Adrenal gland (tissue), 12 donors: Measurements from ENCODE around the gene IGDCC3. TPM values are rescaled to one million over a fixed set of nuclear protein-coding genes. Genes with fewer than 3 reads are reported as not detected.

Source experiments
- DNase-seq, 7 donors: peaks; one replicate each; pipeline ENCODE4 v3.0.0-alpha.2; 2019 to 2020
- H3K27ac ChIP-seq, 5 donors: fragments of 200-600 bp; sonication (generic) in 4 of 5; 1 replicate in 3 of 5; 2 replicates in 2 of 5; pipeline versions ENCODE4 v1.5.1 to v1.8.0; 2016 to 2020; ENCODE audit warnings: mild to moderate bottlenecking in 1 of 5
- H3K27me3 ChIP-seq: fragments of 200-600 bp; 2 replicates; pipeline ENCODE4 v1.8.0; 2021
- H3K36me3 ChIP-seq, 2 donors: fragments of 200-600 bp; replicated peaks in 1 of 2; 1 replicate in 1 of 2; 2 replicates in 1 of 2; pipeline versions ENCODE4 v1.5.1 to v1.8.0; 2018 to 2022
- H3K4me1 ChIP-seq, 2 donors: fragments of 200-600 bp; replicated peaks in 1 of 2; 1 replicate in 1 of 2; 2 replicates in 1 of 2; pipeline versions ENCODE4 v1.5.1 to v1.8.0; 2018 to 2021
- H3K4me3 ChIP-seq, 4 donors: fragments of 200-600 bp; sonication (generic) in 3 of 4; one replicate each; pipeline ENCODE4 v1.5.1; 2016 to 2018
- H3K9me3 ChIP-seq, 3 donors: fragments of 200-600 bp; sonication (generic) in 1 of 3; replicated peaks in 1 of 3; 1 replicate in 2 of 3; 2 replicates in 1 of 3; pipeline versions ENCODE4 v1.5.1 to v1.8.0; 2016 to 2021
- POLR2A ChIP-seq, 2 donors: fragments of 450-650 bp; IDR thresholded peaks; one replicate each; pipeline ENCODE4 v1.6.1; 2017; ENCODE audit warnings: antibody characterized with exemption in 2 of 2, mild to moderate bottlenecking in 2 of 2, moderate library complexity in 1 of 2
- WGBS, 4 donors: extraction: QIAGEN DNeasy Blood & Tissue Kit in 2 of 4; methylation state at CpG; one replicate each; pipeline versions ENCODE4 v1.1.5 to v1.1.7; 2013 to 2017; 5-methylcytosine and 5-hydroxymethylcytosine counted together
- intact Hi-C, 2 donors: fragments of 100-400 bp; cut with DNase I; formaldehyde crosslinking; loops; one replicate each; pipeline versions ENCODE4 v1.14.1 to v1.15.0; 2022 to 2023
- polyA plus RNA-seq, 3 donors: library from polyadenylated mRNA; stranded (reverse); fragments of 200-250 nt in 2 of 3; fragments of 350-450 nt in 1 of 3; fragmentation: Illumina TruSeq in 1 of 3; extraction: RNeasy Lipid Tissue Mini Kit (QIAGEN cat#74804) in 1 of 3; gene quantifications; one replicate each; pipeline ENCODE4 v1.2.3, GENCODE V29; 2013 to 2014
- total RNA-seq, 9 donors: library from RNA; depleted of rRNA in 4 of 9; stranded (reverse); fragments of >200 nt in 4 of 9; fragments of 120-200 nt in 1 of 9; fragmentation: NEBNext Ultra II Directional in 1 of 9; extraction: Animal tissue kit (Norgen Biotek cat#: 25700) in 1 of 9; gene quantifications; one replicate each; pipeline versions ENCODE4 v1.1.0 to v1.2.4, GENCODE V29; 2013 to 2023
- TF ChIP-seq, protein P1 (sequence below), 6 experiments: fragments of 450-650 bp in 4 of 6; fragments of 200-600 bp in 2 of 6; sonication (generic) in 1 of 6; IDR thresholded peaks; 1 replicate in 5 of 6; 2 replicates in 1 of 6; pipeline versions ENCODE4 v1.5.1 to v1.8.0; 2016 to 2021; ENCODE audit warnings: antibody characterized with exemption in 6 of 6, mild to moderate bottlenecking in 2 of 6, moderate library complexity in 1 of 6
- donor health status: healthy with polysubstance abuse.
- donor health status: Bipolar disorder and iron deficiency.
- donor health status: DM: yes; HTN: yes; CAD: no.
- donor health status: DM: no; HTN: no; CAD: no.
- donor health status: DM: no; HTN: no; CAD: no.
- donor health status: DM: yes; HTN: yes; CAD: no.

Gene IGDCC3
- total and polyA plus RNA-seq, 12 donors = 0.13 to 0.39 (median 0.29) TPM; not detected in 7

DNA sequence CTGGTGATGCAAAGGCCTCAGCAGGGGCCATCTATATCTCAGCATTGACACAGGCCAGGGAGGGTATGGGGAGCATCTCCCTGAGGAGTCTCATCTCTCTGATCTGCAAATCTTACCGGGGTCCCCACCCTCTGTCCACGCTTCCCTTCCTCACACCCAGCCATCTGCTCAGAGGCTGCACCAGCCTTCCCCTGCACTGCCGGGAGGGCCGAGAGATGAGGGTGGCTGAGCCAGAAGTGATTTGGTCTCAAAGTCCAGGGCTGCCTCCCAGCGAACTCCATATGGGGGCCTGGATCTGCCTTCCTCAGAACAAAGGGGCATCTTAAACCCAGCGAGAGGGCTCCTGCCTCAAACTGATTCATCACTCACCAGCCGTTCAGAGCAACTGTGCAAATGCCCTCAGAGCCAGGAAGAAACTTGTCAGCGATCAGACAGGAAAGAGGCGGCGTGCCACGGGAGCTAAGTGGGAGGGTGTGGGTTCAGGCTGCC, 4.6 kb downstream of the IGDCC3 start:
- H3K36me3 ChIP-seq = no peaks in the 10 kb centered on the region
- no peak overlapping the region for H3K4me3 ChIP-seq
- no peak for DNase-seq
- H3K27me3 ChIP-seq = peaks cover 7% of the 10 kb centered on the region
- H3K27ac ChIP-seq = no peak overlapping the region
- intact Hi-C loops = no loop called here
- peaks cover 3 to 8% of the 10 kb centered on the region in 2 donors for H3K4me1 ChIP-seq
- TF ChIP-seq, protein P1, sequence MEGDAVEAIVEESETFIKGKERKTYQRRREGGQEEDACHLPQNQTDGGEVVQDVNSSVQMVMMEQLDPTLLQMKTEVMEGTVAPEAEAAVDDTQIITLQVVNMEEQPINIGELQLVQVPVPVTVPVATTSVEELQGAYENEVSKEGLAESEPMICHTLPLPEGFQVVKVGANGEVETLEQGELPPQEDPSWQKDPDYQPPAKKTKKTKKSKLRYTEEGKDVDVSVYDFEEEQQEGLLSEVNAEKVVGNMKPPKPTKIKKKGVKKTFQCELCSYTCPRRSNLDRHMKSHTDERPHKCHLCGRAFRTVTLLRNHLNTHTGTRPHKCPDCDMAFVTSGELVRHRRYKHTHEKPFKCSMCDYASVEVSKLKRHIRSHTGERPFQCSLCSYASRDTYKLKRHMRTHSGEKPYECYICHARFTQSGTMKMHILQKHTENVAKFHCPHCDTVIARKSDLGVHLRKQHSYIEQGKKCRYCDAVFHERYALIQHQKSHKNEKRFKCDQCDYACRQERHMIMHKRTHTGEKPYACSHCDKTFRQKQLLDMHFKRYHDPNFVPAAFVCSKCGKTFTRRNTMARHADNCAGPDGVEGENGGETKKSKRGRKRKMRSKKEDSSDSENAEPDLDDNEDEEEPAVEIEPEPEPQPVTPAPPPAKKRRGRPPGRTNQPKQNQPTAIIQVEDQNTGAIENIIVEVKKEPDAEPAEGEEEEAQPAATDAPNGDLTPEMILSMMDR (IDR thresholded peaks at IDR 0.05) = no peak
- TF ChIP-seq POLR2A (IDR thresholded peaks at IDR 0.05) = no peak
- H3K9me3 ChIP-seq = no peaks in the 10 kb centered on the region
- 66 to 82% (median 71%) methylated on average over 8 to 11 of the region's 11 CpGs for WGBS, 4 donors

DNA sequence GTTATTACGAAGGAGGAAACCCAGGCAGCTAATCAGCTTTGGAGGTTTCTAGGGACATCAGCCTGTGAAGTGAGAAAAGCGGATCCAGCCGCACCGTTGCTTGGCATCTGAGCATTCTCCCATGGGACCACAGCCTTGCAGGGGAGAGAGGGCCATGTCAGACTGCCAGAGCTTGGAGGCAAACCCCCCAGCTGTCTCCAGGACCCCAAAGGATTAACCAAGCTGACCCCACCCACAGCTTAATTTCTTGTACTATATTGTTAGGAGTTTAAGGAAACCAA, 5.1 kb downstream of the IGDCC3 start:
- Histone ChIP-seq H3K9me3 (no peaks in the 10 kb centered on the region), H3K27ac (no peak overlapping the region), H3K36me3 (no peaks in the 10 kb centered on the region), H3K4me1 (peaks cover 0 to 8% of the 10 kb centered on the region in 2 donors), H3K4me3 (no peak overlapping the region), H3K27me3 (peaks cover 7% of the 10 kb centered on the region)
- TF ChIP-seq, protein P1 (IDR thresholded peaks at IDR 0.05) = no peak
- intact Hi-C loops = no loop called here
- no peak for DNase-seq
- WGBS, 4 donors = 86 to 95% (median 93%) methylated on average over 3 to 4 of the region's 4 CpGs

DNA sequence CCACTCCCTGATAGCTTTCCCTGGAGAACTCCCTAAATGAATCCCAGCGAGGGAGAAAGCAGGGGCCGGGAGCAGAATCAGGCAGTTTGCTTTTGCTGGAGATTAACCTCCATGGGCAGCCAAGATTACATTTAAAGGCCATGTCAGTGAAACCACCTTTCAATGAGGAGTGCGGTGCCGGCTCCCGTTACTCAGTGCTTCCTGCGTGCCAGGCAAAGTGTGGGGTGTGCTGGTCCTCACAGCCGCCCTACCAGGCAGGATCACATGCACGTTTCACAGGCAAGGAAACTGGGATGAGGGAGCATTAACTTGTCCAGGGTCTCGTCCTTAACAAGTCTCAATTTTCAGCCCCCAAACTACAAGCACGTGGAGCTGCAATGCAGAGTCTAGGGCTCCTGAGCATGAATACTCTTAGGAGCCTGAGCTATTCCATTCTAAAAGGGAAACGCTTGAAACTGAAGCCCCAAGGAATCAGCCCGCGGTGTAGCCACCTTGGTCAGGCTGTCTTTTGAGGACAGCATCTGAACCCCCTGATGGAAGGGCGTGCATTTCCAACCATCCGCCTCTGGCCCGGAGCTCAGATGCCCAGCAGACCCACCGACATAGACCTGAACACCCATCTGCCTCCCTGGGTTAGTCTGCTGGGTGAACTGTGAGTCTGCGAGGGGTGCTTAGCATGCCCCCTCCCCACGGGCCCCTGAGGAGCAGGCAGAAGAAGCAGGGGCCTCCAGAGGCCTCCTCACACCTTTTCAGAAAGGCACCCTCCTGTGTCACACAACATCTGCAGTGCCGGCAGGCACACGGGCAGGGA, 5.6 kb downstream of the IGDCC3 start:
- no peaks in the 10 kb centered on the region for H3K9me3 ChIP-seq
- H3K27ac ChIP-seq = no peak overlapping the region
- TF ChIP-seq, protein P1 (IDR thresholded peaks at IDR 0.05) = no peak
- TF ChIP-seq POLR2A (IDR thresholded peaks at IDR 0.05) = no peak
- H3K4me1 ChIP-seq = peaks cover 0 to 5% of the 10 kb centered on the region in 2 donors
- DNase-seq = no peak
- no peak overlapping the region for H3K4me3 ChIP-seq
- no peaks in the 10 kb centered on the region for H3K36me3 ChIP-seq
- H3K27me3 ChIP-seq = peaks cover 7% of the 10 kb centered on the region
- 79 to 86% (median 85%) methylated on average over 9 to 21 of the region's 21 CpGs for WGBS, 4 donors
- intact Hi-C loops = no loop called here

DNA sequence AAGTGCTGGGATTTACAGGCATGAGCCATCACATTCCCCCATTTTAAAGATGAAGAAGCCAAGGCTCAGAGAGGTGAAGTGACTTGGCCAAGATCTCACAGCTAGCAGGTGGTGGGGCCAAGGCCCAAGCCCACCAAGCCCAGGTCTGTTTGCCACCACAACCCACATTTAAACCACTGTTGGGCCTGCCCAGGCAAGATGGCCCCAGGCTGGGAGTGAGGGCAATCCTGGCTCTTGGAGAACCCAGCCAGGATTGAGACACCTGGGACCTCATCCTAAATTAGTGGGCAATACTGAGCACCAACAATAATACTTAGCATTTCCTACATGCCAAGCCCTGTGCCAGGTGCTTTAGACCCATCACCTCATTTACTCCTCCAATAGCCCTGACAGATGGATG, 6.9 kb downstream of the IGDCC3 start:
- intact Hi-C loops = no loop called here

More for the DNA sequence above, 6.9 kb downstream of the IGDCC3 start:
- TF ChIP-seq, protein P1 (IDR thresholded peaks at IDR 0.05) = no peak
- Histone ChIP-seq H3K27me3 (peaks cover 7% of the 10 kb centered on the region), H3K4me3 (no peak overlapping the region), H3K9me3 (no peaks in the 10 kb centered on the region), H3K27ac (no peak overlapping the region), H3K36me3 (no peaks in the 10 kb centered on the region), H3K4me1 (no peaks in the 10 kb centered on the region)
- no peak for DNase-seq
